Activated T-cell treated with anti-CD3 and anti-CD28 coated beads, Interleukin-2, amount 50 U/mL, for 4 hours (primary cell): ENCODE measurements around the gene BCO2. TPM values are rescaled to one million over a fixed set of nuclear protein-coding genes. Genes with fewer than 3 reads are reported as not detected.
"Not testable (repeated sequence)": the region's sequence is repeated elsewhere in the genome, so short reads cannot be mapped to it uniquely, and the experiment has no call there.

Source experiments
- ATAC-seq, 2 donors: fragments of 200-7000 bp; cut with Tn5 transposase; one replicate each; pipeline ENCODE4 v1.10.0; 2021
- DNase-seq: peaks from one replicate; pipeline ENCODE4 v3.0.0-alpha.2; 2020
- H3K27me3 Mint-ChIP-seq: one replicate; pipeline ENCODE4 v1.8.0; 2021; ENCODE audit warnings: low read depth, mixed read lengths
- H3K36me3 Mint-ChIP-seq: one replicate; pipeline ENCODE4 v1.8.0; 2022; ENCODE audit warnings: mixed read lengths; ENCODE audit not compliant: insufficient read depth
- H3K4me1 Mint-ChIP-seq: one replicate; pipeline ENCODE4 v1.8.0; 2021; ENCODE audit warnings: low read depth, mixed read lengths
- H3K4me3 Mint-ChIP-seq: one replicate; pipeline ENCODE4 v1.8.0; 2021; ENCODE audit warnings: mild to moderate bottlenecking, moderate library complexity, mixed read lengths
- H3K9me3 Mint-ChIP-seq: one replicate; pipeline ENCODE4 v1.8.0; 2021; ENCODE audit warnings: mixed read lengths
- total RNA-seq, 3 donors: library from RNA; stranded (reverse); gene quantifications; one replicate each; pipeline ENCODE4 v1.2.1, GENCODE V29; 2021

The BCO2 gene
- total RNA-seq, 3 donors from 2014 or later, result 0.66 to 1.1 (median 0.73) TPM

DNA sequence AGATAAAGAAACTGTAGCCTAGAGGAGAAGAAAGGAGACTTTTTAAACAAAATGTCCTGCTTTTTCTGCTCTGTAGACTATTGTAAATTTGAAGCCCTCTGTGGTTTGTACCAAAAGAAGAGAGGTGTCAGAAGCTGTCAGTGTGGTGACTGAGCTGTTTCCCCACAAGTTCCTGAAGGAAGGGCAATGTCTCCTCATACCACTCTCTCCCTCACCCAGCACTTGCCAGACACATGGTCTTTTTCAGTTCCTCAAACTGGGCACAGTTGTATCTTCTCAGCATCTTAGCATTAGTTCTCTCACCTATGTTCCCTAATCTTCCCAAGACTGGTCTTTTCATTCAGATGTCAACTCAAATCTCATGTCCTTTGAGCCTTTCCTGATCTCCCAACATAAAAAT lies 4.3 kb downstream of the BCO2 start:
- no peak overlapping the region for H3K4me3 Mint-ChIP-seq
- peaks cover 2% of the 10 kb centered on the region for H3K36me3 Mint-ChIP-seq
- no peak for DNase-seq
- H3K27me3 Mint-ChIP-seq, result peaks cover 25% of the 10 kb centered on the region
- H3K9me3 Mint-ChIP-seq, result no peaks in the 10 kb centered on the region
- H3K4me1 Mint-ChIP-seq, result peaks cover 10% of the 10 kb centered on the region
- no peak for ATAC-seq

DNA sequence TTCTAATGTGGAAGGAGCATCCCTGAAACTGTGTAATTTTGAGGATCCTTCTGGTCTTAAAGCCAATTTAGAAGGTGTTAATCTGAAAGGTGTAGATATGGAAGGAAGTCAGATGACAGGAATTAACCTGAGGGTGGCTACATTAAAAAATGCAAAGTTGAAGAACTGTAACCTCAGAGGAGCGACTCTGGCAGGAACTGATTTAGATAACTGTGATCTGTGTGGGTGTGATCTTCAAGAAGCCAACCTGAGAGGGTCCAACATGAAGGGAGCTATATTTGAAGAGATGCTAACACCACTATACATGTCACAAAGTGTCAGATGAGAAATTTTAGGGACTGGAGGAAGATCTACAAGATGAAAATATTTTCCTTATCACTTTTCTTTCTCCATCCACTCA lies 7.6 kb downstream of the BCO2 start:
- Mint-ChIP-seq H3K4me1 (peaks cover 1% of the 10 kb centered on the region), H3K36me3 (peaks cover 2% of the 10 kb centered on the region), H3K27me3 (peaks cover 10% of the 10 kb centered on the region), H3K4me3 (no peak overlapping the region), H3K9me3 (no peaks in the 10 kb centered on the region)
- DNase-seq (no peak), ATAC-seq (no peak)

DNA sequence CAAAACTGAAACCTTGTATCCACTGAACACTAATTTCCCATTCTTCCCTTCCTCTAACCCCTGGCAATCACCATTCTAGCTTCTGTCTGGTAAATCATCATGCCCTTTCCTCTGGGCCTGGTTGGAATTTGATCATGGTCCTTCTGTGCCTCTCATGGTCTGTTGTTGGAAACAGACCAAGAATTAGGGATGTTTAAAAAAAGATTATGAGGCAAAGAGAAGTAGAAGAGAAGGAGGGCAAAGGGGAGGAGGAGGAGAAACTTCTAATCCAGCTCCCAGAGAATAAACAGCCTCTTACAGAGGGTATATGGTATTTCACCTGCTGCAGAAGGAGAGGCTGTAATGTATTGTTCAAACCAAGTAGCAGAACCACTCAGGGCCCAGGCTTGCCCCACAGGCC lies 10.6 kb downstream of the BCO2 start:
- DNase-seq, result no peak
- H3K36me3 Mint-ChIP-seq, result no peaks in the 10 kb centered on the region
- no peaks in the 10 kb centered on the region for H3K4me1 Mint-ChIP-seq
- H3K9me3 Mint-ChIP-seq, result no peaks in the 10 kb centered on the region
- peaks cover 7% of the 10 kb centered on the region for H3K27me3 Mint-ChIP-seq
- ATAC-seq, result no peak
- H3K4me3 Mint-ChIP-seq, result no peak overlapping the region

DNA sequence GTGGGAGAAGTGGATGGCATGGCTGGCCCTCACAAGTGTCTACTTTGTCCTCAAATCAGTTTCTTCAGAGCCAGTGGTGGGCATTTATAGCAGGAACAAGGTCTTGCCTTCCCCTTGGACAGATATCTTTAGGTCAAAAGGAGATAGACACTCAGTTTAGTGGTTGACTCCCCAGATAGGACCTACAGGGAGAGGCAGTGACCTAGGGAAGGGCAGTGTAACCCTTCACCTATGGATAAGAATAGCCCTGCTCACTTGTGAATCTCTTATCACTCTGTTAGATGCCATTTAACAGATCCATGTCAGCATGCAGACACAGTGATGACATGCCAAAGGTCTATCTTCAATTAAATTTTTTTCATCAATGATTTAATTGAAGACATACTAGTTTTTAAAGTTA lies 11.0 kb downstream of the BCO2 start:
- H3K36me3 Mint-ChIP-seq, result no peaks in the 10 kb centered on the region
- H3K4me3 Mint-ChIP-seq, result no peak overlapping the region
- no peaks in the 10 kb centered on the region for H3K4me1 Mint-ChIP-seq
- peaks cover 7% of the 10 kb centered on the region for H3K27me3 Mint-ChIP-seq
- ATAC-seq (no peak), DNase-seq (no peak)
- no peaks in the 10 kb centered on the region for H3K9me3 Mint-ChIP-seq

DNA sequence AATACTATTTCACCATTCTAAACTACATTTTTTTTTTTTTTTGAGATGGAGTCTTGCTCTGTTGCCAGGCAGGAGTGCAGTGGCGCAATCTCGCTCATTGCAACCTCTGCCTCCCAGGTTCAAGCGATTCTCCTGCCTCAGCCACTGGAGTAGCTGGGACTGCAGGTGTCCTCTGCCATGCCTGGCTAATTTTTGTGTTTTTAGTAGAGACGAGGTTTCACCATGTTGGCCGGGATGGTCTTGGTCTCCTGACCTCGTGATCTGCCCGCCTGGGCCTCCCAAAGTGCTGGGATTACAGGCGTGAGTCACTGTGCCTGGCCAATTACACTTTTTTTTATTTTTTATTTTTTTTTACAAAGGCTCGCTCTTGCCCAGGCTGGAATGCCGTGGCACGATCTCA lies 19.8 kb downstream of the BCO2 start:
- H3K9me3 Mint-ChIP-seq, ATAC-seq, H3K4me1 Mint-ChIP-seq, H3K27me3 Mint-ChIP-seq, H3K4me3 Mint-ChIP-seq, DNase-seq, H3K36me3 Mint-ChIP-seq: not testable (repeated sequence)

DNA sequence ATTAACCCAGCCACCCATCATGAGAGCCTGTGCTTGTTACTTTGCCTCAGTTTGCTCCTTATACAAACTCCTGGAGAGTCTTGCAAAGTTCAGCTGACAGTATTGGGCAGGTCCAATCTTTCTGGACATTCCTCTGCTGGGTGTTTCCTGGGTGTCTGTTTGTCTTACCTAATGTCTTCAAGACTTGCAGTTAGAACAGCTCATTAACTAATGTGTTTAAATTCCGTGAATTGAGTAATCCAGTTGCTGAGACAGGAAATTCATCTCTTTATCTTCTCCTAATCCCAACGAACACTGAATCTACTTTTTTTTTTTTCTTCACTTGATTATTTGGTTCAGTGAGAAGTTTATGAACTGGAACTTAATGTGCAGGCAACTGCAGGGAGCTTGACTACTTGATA lies 20.6 kb downstream of the BCO2 start:
- no peak for DNase-seq
- no peak for ATAC-seq

DNA sequence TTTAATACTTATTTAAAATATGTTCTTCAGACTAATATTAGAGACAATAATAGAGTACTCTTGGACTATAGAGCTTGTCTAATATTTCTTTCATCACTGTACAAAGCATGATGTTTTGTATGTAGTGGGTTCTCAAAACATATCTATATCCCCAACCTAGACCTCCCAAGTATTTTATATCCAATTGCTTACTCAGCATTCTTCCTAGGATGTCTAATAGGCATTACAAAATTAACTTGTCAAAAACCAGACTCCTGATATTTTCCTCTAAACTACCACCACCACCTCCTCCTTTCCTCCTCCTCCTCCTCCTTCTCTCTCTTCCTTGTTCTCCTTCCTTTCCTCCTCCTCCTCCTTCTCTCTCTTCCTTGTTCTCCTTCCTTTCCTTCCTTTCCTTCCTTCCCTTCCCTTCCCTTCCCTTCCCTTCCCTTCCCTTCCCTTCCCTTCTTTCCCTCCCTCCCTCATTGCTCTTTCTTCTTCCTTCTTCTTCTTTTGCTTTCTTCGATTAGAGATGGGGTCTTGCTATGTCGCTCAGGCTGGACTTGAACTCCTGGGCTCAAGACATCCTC lies 21.3 kb downstream of the BCO2 start:
- H3K27me3 Mint-ChIP-seq, result no peaks in the 10 kb centered on the region
- H3K4me3 Mint-ChIP-seq, result no peak overlapping the region
- H3K9me3 Mint-ChIP-seq, result no peaks in the 10 kb centered on the region
- DNase-seq, result no peak
- no peaks in the 10 kb centered on the region for H3K36me3 Mint-ChIP-seq
- no peak for ATAC-seq
- no peaks in the 10 kb centered on the region for H3K4me1 Mint-ChIP-seq

More for the DNA sequence above, 20.6 kb downstream of the BCO2 start:
- Mint-ChIP-seq H3K9me3 (no peaks in the 10 kb centered on the region), H3K36me3 (no peaks in the 10 kb centered on the region), H3K4me3 (no peak overlapping the region), H3K27me3 (no peaks in the 10 kb centered on the region), H3K4me1 (no peaks in the 10 kb centered on the region)

DNA sequence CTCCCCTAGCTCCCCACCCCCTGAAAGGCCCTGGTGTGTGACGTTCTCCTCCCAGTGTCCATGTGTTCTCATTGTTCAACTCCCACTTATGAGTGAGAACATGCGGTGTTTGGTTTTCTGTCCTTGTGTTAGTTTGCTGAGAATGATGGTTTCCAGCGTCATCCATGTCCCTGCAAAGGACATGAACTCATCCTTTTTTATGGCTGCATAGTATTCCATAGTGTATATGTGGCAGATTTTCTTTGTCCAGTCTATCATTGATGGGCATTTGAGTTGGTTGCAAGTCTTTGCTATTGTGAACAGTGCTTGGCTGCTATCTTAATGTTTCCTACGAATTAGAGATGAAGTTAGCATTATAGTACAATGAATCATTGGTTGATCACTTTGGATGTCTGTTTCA lies 23.8 kb downstream of the BCO2 start:
- not testable (repeated sequence) for H3K4me3 Mint-ChIP-seq, H3K36me3 Mint-ChIP-seq, DNase-seq, H3K27me3 Mint-ChIP-seq, ATAC-seq, H3K4me1 Mint-ChIP-seq, H3K9me3 Mint-ChIP-seq

DNA sequence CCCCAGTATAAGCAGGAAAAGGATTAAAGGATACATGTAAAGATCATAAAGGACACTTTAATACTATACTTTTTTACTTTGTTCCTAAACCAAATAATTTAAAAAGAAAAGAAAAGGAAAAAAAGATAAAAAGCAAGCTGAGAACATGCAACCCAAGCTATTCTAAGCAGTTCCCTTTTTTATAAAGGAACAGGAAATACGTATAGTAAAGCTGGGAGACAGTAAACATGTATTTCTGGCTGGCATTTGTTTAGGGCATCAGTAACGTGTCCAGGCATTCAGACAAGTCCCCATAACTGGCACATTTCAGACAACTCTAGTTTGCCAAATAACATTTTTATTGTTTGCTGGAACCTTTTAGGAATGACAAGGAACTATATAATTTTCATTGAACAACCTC lies 24.9 kb downstream of the BCO2 start:
- ATAC-seq (no peak), DNase-seq (no peak)
- H3K4me3 Mint-ChIP-seq, result no peak overlapping the region
- H3K9me3 Mint-ChIP-seq, result no peaks in the 10 kb centered on the region
- H3K36me3 Mint-ChIP-seq, result no peaks in the 10 kb centered on the region
- H3K27me3 Mint-ChIP-seq, result no peaks in the 10 kb centered on the region
- H3K4me1 Mint-ChIP-seq, result no peaks in the 10 kb centered on the region

DNA sequence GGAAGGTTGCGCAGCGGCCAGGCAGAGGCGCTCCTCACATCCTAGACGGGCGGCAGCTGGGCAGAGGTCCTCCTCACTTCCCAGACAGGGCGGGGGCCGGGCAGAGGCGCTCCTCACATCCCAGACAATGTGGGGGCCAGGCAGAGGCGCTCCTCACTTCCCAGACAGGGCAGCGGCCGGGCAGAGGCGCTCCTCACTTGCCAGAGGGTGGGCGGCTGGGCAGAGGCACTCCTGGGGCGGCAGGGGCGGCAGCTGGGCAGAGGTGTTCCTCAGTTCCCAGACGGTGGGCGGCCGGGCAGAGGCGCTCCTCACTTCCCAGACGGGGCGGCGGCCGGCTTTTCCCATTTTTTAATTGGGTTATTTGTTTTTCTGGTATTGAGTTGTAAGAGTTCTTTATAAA lies 30.8 kb downstream of the BCO2 start:
- no peak for DNase-seq

DNA sequence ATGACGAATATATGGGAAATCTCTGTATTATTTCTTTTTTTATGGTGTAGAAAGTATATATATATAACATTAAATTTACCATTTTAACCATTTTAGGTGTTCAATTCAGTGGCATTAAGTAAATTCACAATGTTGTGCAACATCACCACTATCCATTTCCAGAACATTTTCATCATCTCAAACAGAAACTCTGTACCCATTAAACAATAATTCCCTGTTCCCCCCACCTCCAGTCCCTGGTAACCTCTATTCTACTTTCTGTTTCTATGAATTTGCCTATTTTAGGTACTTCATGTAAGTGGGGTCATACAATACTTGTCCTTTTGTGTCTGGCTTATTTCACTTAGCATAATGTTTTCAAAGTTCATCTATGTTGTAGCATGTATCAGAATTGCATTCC lies 35.6 kb downstream of the BCO2 start:
- Mint-ChIP-seq H3K4me1 (peaks cover 13% of the 10 kb centered on the region), H3K4me3 (no peak overlapping the region)

More for the DNA sequence above, 30.8 kb downstream of the BCO2 start:
- H3K4me1 Mint-ChIP-seq, result peaks cover 1% of the 10 kb centered on the region
- H3K4me3 Mint-ChIP-seq, result no peak overlapping the region
- H3K27me3 Mint-ChIP-seq, result no peaks in the 10 kb centered on the region
- ATAC-seq, result no peak
- no peaks in the 10 kb centered on the region for H3K36me3 Mint-ChIP-seq
- H3K9me3 Mint-ChIP-seq, result no peaks in the 10 kb centered on the region

DNA sequence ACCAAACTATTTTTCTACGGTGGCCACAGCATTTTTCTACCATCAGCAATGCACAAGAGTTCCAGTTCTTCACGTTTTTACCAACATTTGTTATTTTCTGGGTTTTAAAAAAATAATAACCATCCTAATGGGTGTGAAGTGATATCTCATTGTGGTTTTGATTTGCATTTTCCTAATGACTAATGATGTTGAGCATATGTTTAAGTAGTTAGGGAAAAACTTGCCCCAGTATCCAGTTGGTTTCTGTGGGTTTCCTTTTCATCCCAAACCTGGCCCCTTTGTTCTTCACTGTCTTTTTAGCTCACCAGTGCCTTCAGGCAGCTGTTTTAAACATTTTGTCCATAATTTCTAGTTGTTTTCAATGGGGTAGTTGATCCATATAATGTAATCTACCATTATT lies 36.2 kb downstream of the BCO2 start:
- Mint-ChIP-seq H3K4me3 (peak overlapping the region; percentile 9), H3K27me3 (no peaks in the 10 kb centered on the region), H3K36me3 (no peaks in the 10 kb centered on the region), H3K9me3 (no peaks in the 10 kb centered on the region), H3K4me1 (peaks cover 13% of the 10 kb centered on the region)
- ATAC-seq (peak; percentile 77 to 87), DNase-seq (no peak)

More for the DNA sequence above, 35.6 kb downstream of the BCO2 start:
- no peaks in the 10 kb centered on the region for H3K27me3 Mint-ChIP-seq
- DNase-seq (no peak), ATAC-seq (no peak)
- H3K36me3 Mint-ChIP-seq, result no peaks in the 10 kb centered on the region
- H3K9me3 Mint-ChIP-seq, result no peaks in the 10 kb centered on the region

DNA sequence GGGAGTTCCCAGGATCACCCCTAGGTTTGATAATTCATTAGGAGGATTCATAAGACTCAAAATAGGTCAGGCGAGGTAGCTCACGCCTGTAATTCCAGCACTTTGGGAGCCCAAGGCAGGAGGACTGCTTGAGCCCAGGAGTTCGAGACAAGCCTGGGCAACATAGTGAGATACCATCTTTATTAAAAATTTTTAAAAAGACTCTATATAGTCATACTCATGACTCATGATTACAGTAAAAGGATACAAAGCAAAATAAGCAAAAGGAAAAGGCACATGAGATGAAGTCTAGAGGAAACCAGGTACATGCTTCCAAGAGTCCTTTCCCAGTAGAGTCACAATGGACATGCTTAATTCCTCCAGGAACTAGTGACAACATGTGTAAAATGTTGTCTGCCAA lies 37.0 kb downstream of the BCO2 start:
- H3K4me1 Mint-ChIP-seq, result peaks cover 13% of the 10 kb centered on the region
- DNase-seq (no peak), ATAC-seq (no peak)
- no peaks in the 10 kb centered on the region for H3K36me3 Mint-ChIP-seq
- no peaks in the 10 kb centered on the region for H3K9me3 Mint-ChIP-seq
- H3K4me3 Mint-ChIP-seq, result no peak overlapping the region
- no peaks in the 10 kb centered on the region for H3K27me3 Mint-ChIP-seq

DNA sequence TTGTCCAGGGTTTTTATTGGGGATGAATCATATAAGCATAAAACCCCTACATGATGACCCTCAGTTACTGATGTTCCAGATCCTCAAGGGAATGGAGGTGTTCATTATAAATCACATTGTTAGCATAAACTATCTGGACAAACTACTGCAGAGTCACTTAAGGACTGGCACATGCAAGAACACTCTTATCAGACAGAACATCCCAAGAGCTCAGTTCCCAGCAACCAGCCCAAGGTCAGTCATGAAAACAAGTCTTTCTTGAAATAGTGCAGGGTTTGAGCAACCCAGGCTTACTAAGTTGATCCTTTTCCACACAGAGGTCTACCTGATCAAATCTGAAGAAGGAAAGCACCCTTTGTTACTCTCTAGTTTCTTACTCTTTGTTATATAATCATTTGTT lies 37.4 kb downstream of the BCO2 start:
- peaks cover 13% of the 10 kb centered on the region for H3K4me1 Mint-ChIP-seq

DNA sequence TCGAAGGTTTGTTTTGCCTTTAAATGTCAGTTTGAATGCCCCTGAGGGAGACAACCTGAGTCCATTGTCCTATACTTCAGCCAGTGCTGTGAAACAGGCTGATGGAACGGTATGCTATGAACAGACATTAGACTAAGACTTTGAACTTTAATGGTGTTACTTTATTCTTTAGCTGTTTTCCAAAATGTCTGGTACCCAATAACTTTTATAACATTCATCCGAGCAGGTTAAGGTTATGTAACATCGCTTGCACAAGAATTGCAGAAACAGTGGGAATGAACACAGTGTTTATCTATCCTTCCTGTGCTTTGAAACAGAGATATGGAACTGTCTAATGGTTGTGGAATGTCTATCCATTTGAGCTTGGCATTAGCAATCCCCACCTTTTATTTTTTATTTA lies 38.4 kb downstream of the BCO2 start:
- Mint-ChIP-seq H3K36me3 (no peaks in the 10 kb centered on the region), H3K27me3 (no peaks in the 10 kb centered on the region), H3K9me3 (no peaks in the 10 kb centered on the region), H3K4me1 (peaks cover 13% of the 10 kb centered on the region), H3K4me3 (no peak overlapping the region)
- no peak for ATAC-seq
- no peak for DNase-seq

More for the DNA sequence above, 37.4 kb downstream of the BCO2 start:
- no peaks in the 10 kb centered on the region for H3K27me3 Mint-ChIP-seq
- H3K9me3 Mint-ChIP-seq, result no peaks in the 10 kb centered on the region
- no peak overlapping the region for H3K4me3 Mint-ChIP-seq
- ATAC-seq, result no peak
- DNase-seq, result no peak
- no peaks in the 10 kb centered on the region for H3K36me3 Mint-ChIP-seq

DNA sequence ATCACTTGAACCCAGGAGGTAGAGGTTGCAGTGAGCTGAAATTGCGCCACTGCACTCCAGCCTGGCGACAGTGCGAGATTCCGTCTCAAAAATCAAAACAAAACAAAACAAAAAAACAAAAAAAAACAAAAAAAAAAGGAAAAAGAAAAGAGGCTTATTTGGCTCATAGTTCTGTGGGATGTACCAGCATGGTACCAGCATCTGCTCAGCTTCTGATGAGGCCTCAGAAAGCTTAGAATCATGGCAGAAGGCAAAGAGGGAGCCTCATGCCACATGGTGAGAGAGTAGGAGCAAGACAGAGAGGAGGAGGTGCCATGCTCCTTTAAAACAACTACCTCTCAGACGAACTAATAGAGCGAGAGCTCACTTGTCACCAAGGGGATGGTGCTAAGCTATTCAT lies 40.3 kb downstream of the BCO2 start:
- Mint-ChIP-seq H3K9me3 (no peaks in the 10 kb centered on the region), H3K4me1 (peaks cover 13% of the 10 kb centered on the region), H3K27me3 (no peaks in the 10 kb centered on the region), H3K36me3 (no peaks in the 10 kb centered on the region), H3K4me3 (no peak overlapping the region)
- ATAC-seq, result no peak
- DNase-seq, result no peak
